ENCODE data around the gene CD276. TPM values are rescaled to one million over a fixed set of nuclear protein-coding genes. Genes with fewer than 3 reads are reported as not detected.
"Not testable (repeated sequence)": the region's sequence is repeated elsewhere in the genome, so short reads cannot be mapped to it uniquely, and the experiment has no call there.

Gene CD276
- total RNA-seq, 1 experiment from 2014 or later: 139 TPM

DNA sequence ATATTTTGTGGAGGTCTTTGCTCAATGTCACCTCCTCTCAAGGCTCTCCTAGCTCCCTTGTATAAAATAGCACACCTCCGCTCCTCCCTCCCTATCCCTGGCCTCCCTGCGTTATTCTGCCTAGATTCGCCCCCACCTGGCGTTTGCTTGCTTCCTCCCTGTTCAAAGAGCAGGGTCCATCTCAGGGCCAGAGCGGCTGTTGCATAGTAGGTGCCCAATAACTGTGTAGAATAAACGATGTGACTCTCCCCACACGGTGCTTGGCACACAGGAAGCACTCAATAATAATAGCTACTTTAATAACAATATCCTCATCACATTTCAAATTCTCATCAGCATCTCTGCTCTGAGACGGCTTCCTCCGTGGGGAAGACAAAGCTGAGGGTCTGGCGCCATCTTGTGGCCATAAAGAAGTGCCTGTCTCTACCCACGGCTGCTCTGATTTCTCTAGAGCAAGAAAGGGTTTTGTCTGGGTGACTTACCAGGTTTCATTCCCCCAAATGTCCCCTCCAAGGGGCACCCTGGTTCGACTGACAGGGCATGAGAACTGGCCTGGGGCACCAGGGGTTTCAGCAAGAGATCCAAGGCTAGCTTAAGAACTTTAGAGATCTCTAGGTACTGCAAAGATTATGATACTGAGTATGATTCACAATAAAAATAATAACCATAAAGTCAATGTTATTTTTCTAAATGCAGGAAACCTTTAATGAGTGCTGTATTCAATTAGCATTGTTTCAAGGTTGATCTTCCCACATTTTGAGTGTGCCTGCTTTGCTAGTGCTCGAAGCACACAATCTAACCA, 16.1 kb downstream of the CD276 start:
- no peaks in the 10 kb centered on the region for H3K27me3 ChIP-seq
- DNase-seq: peak; percentile 55
- H3K36me3 ChIP-seq: peaks cover 40% of the 10 kb centered on the region
- H3K4me3 ChIP-seq: no peak overlapping the region
- H3K9me3 ChIP-seq: no peaks in the 10 kb centered on the region

DNA sequence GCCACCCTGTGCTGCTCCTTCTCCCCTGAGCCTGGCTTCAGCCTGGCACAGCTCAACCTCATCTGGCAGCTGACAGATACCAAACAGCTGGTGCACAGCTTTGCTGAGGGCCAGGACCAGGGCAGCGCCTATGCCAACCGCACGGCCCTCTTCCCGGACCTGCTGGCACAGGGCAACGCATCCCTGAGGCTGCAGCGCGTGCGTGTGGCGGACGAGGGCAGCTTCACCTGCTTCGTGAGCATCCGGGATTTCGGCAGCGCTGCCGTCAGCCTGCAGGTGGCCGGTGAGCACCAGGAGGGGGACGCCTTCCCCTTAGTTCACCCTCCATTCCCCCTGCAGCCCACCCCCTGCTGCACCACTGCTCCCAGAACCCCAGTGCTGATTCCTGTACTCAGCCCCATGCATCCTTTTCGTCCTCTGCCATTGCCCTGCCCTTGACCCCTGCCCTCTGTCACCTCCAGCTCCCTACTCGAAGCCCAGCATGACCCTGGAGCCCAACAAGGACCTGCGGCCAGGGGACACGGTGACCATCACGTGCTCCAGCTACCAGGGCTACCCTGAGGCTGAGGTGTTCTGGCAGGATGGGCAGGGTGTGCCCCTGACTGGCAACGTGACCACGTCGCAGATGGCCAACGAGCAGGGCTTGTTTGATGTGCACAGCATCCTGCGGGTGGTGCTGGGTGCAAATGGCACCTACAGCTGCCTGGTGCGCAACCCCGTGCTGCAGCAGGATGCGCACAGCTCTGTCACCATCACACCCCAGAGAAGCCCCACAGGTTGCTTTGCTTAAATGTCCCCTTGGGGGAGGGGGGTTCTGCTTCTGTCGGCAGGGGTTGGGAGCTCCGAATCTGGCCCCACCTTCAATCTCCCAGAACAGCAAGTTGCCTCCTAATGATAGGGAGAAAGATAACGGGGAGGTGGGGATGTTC, 18.4 kb downstream of the CD276 start:
- not testable (repeated sequence) for H3K9me3 ChIP-seq, H3K27me3 ChIP-seq, H3K4me3 ChIP-seq, DNase-seq
- peaks cover 59% of the 10 kb centered on the region for H3K36me3 ChIP-seq

DNA sequence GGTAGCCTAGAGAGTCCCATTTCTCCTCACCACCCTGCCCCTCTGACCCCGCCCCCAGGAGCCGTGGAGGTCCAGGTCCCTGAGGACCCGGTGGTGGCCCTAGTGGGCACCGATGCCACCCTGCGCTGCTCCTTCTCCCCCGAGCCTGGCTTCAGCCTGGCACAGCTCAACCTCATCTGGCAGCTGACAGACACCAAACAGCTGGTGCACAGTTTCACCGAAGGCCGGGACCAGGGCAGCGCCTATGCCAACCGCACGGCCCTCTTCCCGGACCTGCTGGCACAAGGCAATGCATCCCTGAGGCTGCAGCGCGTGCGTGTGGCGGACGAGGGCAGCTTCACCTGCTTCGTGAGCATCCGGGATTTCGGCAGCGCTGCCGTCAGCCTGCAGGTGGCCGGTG, 19.4 kb downstream of the CD276 start:
- H3K9me3 ChIP-seq, DNase-seq, H3K4me3 ChIP-seq, H3K27me3 ChIP-seq: not testable (repeated sequence)
- peaks cover 60% of the 10 kb centered on the region for H3K36me3 ChIP-seq

DNA sequence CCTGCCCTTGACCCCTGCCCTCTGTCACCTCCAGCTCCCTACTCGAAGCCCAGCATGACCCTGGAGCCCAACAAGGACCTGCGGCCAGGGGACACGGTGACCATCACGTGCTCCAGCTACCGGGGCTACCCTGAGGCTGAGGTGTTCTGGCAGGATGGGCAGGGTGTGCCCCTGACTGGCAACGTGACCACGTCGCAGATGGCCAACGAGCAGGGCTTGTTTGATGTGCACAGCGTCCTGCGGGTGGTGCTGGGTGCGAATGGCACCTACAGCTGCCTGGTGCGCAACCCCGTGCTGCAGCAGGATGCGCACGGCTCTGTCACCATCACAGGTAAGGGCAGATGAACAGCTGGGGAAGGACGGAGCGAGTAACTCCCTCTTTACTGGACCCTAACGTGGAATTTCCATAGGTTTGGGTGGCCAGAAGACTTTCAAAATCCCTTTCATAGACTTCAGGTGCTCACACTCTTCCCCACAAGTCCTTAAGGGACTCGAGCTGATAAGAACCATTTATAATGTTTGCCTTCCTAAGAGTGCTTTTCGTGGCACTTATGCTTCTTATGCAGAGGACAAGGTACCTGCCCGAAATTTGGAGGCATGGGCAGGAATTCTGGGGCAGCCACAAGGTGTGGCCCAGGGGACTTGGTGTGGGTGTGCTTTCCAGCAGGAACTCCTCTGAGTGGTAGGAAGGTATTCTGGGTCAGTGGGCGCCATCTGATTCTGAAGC, 20.1 kb downstream of the CD276 start:
- DNase-seq, H3K9me3 ChIP-seq, H3K27me3 ChIP-seq, H3K4me3 ChIP-seq: not testable (repeated sequence)
- peaks cover 57% of the 10 kb centered on the region for H3K36me3 ChIP-seq

DNA sequence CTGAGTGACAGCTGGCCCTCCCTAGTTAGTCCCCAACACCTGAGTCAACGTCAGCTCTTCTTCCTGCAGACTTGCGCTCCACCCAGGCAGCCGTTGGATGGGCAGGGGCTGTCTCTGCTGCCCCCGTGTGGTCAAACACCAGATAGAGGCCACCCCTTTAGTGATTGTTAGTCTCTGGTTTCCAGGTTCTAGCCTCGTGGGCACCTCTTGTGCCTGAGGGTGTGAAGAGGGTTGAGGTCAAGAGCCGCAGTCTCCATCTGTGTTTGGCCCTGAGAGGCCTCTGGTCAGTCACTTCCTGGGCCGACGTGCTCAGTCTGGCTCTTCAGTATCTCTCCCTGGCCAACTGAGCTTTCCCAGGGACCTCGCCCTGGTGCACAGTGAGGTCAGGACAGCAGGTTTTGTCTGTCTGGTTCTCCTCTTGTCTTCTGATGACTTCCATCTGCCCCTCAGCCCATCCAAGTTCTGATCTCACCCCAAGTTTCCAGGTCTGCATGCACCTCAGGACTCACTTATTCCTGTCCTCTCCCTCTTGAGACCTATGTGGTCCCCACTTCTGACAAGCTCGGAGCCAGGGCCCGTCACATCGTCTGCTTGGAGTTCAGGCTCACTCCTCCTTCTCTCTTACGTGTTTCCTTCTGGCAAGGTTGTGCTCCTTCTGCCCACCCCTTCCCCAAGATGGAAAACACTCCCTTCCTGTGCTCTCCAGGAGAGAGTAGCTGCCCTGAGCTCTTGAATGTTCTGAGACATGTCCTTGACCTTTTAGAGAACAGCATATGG, 20.9 kb downstream of the CD276 start:
- Histone ChIP-seq H3K36me3 (peaks cover 55% of the 10 kb centered on the region), H3K27me3 (no peaks in the 10 kb centered on the region), H3K9me3 (no peaks in the 10 kb centered on the region), H3K4me3 (no peak overlapping the region)
- DNase-seq: peak; percentile 33

DNA sequence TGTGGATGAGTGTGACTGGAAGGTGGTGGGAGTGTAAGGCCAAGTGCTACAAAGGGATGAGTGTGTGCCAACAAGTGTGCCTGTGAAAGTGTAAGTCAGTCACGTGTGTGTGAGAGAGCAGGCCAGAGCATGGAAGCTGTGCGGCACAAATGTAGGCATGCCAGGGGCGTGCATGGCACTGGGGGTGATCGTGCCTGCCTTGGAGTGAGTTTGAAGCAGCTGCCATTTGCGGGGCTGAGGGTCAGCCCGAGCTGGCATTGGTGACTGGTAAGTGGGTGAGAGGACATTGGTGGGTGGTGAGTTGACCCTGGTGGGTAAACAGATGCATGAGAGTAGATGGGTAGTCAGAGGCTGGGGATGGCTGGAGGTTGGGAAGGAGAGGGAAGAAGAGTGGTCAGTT, 24.5 kb downstream of the CD276 start:
- peaks cover 64% of the 10 kb centered on the region for H3K36me3 ChIP-seq
- H3K9me3 ChIP-seq: no peaks in the 10 kb centered on the region
- DNase-seq: no peak
- H3K4me3 ChIP-seq: no peak overlapping the region
- H3K27me3 ChIP-seq: no peaks in the 10 kb centered on the region

DNA sequence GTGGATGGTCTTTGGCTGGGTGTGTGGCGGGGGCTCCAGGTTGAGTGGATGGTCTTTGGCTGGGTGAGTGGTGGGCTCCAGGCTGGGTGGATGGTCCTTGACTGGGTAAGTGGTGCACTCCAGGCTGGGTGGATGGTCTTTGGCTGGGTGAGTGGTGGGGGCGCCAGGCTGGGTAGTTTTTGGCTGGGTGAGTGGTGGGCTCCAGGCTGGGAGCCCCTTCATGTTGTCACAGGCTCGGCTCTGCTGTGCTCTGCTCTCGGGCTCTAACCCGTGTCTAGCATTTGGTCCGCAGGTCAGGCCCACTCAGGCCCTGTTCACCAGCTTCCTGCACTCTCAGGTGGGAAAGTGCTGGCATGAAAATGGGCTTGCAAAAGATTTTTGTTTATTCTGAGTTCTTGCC, 25.1 kb downstream of the CD276 start:
- no peak overlapping the region for H3K4me3 ChIP-seq
- no peak for DNase-seq
- H3K36me3 ChIP-seq: peaks cover 68% of the 10 kb centered on the region
- H3K9me3 ChIP-seq: no peaks in the 10 kb centered on the region
- no peaks in the 10 kb centered on the region for H3K27me3 ChIP-seq

DNA sequence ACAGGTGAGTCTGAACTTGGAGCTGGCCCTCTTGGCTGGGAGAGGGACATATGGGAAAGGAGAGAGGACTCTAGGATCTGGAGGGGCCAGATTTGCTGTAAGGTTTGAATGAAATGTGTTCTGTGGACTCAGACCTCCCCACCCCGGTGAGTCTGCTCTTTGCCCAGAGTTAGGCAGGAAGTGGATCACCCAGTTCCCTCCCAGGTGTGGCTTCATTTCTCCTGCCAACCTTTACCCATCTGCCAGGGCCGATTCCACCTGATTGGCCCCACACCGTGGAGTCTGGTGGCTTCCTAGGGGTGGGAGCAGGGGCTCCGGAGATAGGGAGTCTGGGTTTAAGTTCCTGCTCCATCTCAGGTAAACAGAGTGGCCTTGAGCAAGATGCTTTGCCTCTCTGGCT, 25.5 kb downstream of the CD276 start:
- H3K27me3 ChIP-seq: no peaks in the 10 kb centered on the region
- no peak overlapping the region for H3K4me3 ChIP-seq
- no peak for DNase-seq
- peaks cover 64% of the 10 kb centered on the region for H3K36me3 ChIP-seq
- H3K9me3 ChIP-seq: no peaks in the 10 kb centered on the region

DNA sequence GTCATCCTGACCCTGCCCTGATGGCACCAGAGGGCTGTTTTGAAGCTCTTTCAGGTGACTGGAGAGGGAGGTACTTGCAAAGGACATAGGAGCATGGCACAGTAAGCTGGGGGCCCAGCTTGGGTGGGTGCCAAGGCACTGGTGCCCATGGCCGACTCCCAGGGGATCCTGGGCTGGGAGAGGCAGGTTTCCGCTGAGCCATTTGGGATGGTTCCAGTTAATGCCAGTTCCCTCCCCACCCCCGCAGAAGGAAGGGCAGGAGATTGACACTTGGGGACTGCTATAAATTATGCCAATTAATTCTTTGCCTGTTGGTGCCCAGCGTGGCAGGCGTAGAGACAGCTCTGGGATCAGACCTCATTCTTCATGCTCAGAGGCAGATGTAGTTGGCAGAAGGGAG, 26.1 kb downstream of the CD276 start:
- no peak for DNase-seq
- Histone ChIP-seq H3K36me3 (peaks cover 58% of the 10 kb centered on the region), H3K27me3 (no peaks in the 10 kb centered on the region), H3K4me3 (no peak overlapping the region), H3K9me3 (no peaks in the 10 kb centered on the region)

DNA sequence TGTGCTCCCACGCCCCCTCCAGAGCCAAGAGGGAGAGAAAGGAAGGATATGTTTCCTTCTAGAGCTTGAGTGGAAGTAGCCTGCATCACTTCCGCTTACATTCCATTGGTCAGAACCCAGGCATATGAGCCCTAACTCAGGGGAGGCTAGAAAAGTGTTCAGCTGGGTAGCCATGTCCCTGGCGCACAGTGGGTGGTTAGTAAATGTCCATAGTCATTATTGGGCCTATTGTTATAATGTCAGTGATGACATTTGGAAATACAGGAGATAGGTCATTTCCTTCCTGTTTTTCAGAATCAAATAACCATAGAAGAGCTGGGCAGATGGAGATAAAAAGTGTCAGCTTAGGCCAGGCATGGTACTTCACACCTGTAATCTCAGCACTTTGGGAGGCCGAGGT, 27.3 kb downstream of the CD276 start:
- no peak overlapping the region for H3K4me3 ChIP-seq
- no peaks in the 10 kb centered on the region for H3K27me3 ChIP-seq
- DNase-seq: no peak
- H3K36me3 ChIP-seq: peaks cover 47% of the 10 kb centered on the region
- no peaks in the 10 kb centered on the region for H3K9me3 ChIP-seq

DNA sequence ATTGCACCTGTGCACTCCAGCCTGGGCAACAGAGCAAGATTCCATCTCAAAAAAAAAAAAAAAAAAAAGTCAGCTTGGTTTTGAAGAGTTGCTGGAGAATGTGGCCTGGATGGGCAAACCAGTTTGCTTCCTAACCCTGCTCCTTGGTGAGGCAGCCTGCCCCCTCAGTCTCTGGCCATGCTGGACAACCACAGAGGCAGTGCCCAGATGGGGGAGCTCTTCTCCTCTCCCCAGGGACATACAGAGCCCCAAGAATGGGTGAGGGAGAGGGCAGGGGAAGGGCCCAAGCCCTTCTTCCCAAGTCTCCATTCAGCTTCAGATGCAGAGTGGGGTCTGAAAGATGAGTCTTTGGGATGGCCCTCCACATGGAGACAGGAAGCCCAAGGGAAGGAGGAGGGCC, 27.9 kb downstream of the CD276 start:
- Histone ChIP-seq H3K4me3 (no peak overlapping the region), H3K36me3 (peaks cover 43% of the 10 kb centered on the region), H3K27me3 (no peaks in the 10 kb centered on the region), H3K9me3 (no peaks in the 10 kb centered on the region)
- DNase-seq: no peak

DNA sequence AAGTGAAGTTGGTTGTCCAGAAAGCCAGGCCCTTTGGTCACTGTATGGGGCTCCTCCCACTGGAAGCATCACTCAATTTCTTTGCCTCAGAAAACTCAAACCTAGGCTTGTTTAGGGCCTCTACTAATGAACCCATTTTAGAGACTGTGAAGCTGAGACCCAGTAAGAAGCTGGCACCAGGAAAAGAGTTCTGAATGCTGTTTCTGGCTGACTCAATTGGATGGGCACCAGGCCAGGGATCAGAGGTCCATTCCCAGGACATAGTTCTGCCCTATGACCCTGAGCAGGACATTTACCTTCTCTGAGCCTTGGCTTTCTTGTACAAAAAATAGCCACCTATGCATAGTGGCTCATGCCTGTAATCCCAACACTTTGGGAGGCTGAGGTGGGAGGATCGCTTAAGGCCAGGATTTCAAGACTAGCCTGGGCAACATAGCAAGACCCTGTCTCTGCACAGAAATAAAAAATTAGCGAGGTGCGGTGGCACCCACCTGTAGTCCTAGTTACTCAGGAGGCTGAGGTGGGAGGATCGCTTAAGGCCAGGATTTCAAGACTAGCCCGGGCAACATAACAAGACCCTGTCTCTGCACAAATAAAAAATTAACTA, 30.6 kb downstream of the CD276 start:
- no peak for DNase-seq
- Histone ChIP-seq H3K9me3 (no peaks in the 10 kb centered on the region), H3K36me3 (peaks cover 27% of the 10 kb centered on the region), H3K27me3 (no peaks in the 10 kb centered on the region), H3K4me3 (no peak overlapping the region)

DNA sequence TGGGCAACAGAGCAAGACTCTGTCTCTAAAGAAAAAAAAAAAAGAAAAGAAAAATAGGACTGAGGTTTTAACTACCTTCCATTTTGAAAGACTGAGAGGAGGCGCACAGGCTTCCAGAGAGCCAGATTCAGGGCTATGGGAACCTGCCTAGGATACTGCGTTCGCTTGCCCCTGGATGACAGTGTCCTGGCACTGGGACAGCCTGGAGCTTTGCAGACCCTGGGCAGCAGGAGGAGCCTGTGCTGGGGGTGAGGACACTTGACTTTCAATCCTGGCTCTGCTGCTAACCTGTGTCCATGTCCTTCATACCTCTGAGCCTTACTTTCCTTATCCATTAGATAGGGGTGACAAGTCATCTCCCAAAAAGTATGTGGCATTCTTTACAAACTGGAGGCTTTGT, 31.2 kb downstream of the CD276 start:
- Histone ChIP-seq H3K4me3 (no peak overlapping the region), H3K27me3 (no peaks in the 10 kb centered on the region), H3K9me3 (no peaks in the 10 kb centered on the region), H3K36me3 (peaks cover 24% of the 10 kb centered on the region)
- DNase-seq: no peak

DNA sequence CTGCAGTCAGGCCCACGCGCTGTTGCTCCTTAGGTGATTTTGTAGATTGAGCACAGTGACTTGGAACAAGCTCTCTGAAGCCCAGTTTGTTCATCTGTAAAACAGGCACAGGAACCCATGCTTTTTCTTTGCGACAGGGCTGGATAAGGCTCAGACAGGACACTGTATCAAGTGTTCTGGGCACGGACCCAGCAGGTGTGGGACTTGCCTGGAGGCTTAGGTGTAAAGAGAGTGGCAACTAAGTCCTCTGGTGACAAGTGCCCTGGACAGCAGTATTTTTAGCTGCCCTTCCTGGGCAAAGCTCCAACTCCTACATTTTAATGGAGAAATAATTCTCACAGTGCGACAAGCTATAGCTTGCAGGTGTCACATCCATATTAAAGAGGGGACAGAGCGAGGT, 32.2 kb downstream of the CD276 start:
- peaks cover 16% of the 10 kb centered on the region for H3K36me3 ChIP-seq
- DNase-seq: no peak
- no peak overlapping the region for H3K4me3 ChIP-seq
- no peaks in the 10 kb centered on the region for H3K9me3 ChIP-seq
- H3K27me3 ChIP-seq: no peaks in the 10 kb centered on the region

DNA sequence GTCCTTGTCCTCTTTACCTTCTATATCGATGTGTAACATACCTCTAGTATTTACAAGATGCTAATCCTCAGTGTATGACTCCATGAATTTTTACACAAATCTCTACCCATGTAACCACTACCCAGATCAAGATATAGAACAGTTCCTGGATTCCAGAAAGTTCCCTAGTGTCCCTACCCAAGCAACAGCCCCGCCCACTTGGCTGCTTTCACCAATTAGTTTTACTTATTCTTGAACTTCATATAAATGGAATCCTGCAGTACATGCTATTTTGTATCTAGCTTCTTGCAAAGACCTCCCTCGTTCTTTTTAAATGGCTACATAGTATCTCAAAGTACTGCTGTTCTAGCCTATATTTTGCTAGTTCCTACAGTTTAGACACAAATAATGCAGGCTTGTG, 33.0 kb downstream of the CD276 start:
- Histone ChIP-seq H3K27me3 (no peaks in the 10 kb centered on the region), H3K36me3 (peaks cover 13% of the 10 kb centered on the region), H3K9me3 (no peaks in the 10 kb centered on the region), H3K4me3 (no peak overlapping the region)
- DNase-seq: no peak

DNA sequence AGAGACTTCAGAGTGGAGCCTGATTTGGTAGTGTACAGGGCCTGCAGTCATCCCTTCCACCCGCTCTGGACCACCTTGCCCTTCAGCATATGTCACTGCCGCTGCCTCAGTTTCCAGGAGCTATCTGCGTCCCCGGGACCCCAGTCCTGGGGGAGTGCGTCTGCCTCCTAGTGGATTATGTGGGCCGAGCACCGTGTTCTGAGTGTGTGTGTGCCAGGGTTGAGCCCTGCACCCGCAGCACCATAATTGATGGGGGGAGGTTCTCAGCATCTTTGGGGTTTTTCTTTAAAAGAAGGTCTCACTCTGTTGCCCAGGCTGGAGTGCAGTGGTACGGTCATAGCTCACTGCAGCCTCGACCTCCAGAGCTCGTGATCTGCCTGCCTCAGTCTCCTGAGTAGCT, 33.6 kb downstream of the CD276 start:
- no peaks in the 10 kb centered on the region for H3K27me3 ChIP-seq
- no peak for DNase-seq
- H3K9me3 ChIP-seq: no peaks in the 10 kb centered on the region
- no peak overlapping the region for H3K4me3 ChIP-seq
- peaks cover 11% of the 10 kb centered on the region for H3K36me3 ChIP-seq

Data from MG63 (cell line).